Keratinocyte (primary cell): Measurements from ENCODE around the gene ECSCR. TPM values are rescaled to one million over a fixed set of nuclear protein-coding genes. Genes with fewer than 3 reads are reported as not detected.

ENCODE experiments used
- DNase-seq: peaks from one replicate; pipeline ENCODE4 v3.0.0-alpha.2; 2011; ENCODE audit warnings: low read depth, missing footprints, low spot score
- FAIRE-seq: peaks from 2 replicates; lab custom pipeline; 2011; peaks lifted over from hg19 to GRCh38; lab: Jason Lieb, UNC
- H2AFZ ChIP-seq: 2 replicates; pipeline ENCODE4 v1.6.0; 2012; ENCODE audit warnings: low read length, control low read depth, inconsistent platforms; ENCODE audit not compliant: control insufficient read depth
- H3K27ac ChIP-seq: 2 replicates; pipeline ENCODE4 v1.5.1; 2011; ENCODE audit warnings: low read length; ENCODE audit not compliant: control insufficient read depth, insufficient read depth
- H3K27me3 ChIP-seq: 3 replicates; pipeline ENCODE4 v1.6.0; 2011; ENCODE audit warnings: low read length; ENCODE audit not compliant: control insufficient read depth, insufficient read depth; ENCODE audit errors: extremely low read depth
- H3K36me3 ChIP-seq, 2 experiments: 2 replicates in 1 of 2; 3 replicates in 1 of 2; pipeline ENCODE4 v1.5.1; 2011; ENCODE audit warnings: low read length in 2 of 2, mild to moderate bottlenecking in 1 of 2; ENCODE audit not compliant: control insufficient read depth in 2 of 2, insufficient read depth in 2 of 2; ENCODE audit errors: extremely low read depth in 1 of 2
- H3K4me1 ChIP-seq: 3 replicates; pipeline ENCODE4 v1.5.1; 2011; ENCODE audit warnings: low read length; ENCODE audit not compliant: control insufficient read depth, insufficient read depth; ENCODE audit errors: extremely low read depth
- H3K4me2 ChIP-seq: 3 replicates; pipeline ENCODE4 v1.6.0; 2011; ENCODE audit warnings: low read depth, low read length; ENCODE audit not compliant: control insufficient read depth, insufficient read depth; ENCODE audit errors: extremely low read depth
- H3K4me3 ChIP-seq, 3 experiments: fragments of 200-600 bp in 1 of 3; sonication (generic) in 1 of 3; 2 replicates in 2 of 3; 3 replicates in 1 of 3; pipeline ENCODE4 v1.5.1; 2011 to 2016; ENCODE audit warnings: low read length in 3 of 3, mild to moderate bottlenecking in 3 of 3, control low read depth in 2 of 3, inconsistent platforms in 1 of 3, low read depth in 1 of 3, mixed read lengths in 1 of 3, mixed run types in 1 of 3, moderate library complexity in 1 of 3; ENCODE audit not compliant: control insufficient read depth in 2 of 3, insufficient read depth in 2 of 3; ENCODE audit errors: extremely low read depth in 1 of 3
- H3K79me2 ChIP-seq: 2 replicates; pipeline ENCODE4 v1.6.0; 2012; ENCODE audit warnings: low read length; ENCODE audit not compliant: control insufficient read depth, insufficient read depth
- H3K9ac ChIP-seq: 3 replicates; pipeline ENCODE4 v1.6.0; 2011; ENCODE audit warnings: low read length; ENCODE audit not compliant: control insufficient read depth, insufficient read depth; ENCODE audit errors: extremely low read depth
- H3K9me1 ChIP-seq: 3 replicates; pipeline ENCODE4 v1.6.0; 2011; ENCODE audit warnings: low read length; ENCODE audit not compliant: control insufficient read depth, insufficient read depth; ENCODE audit errors: extremely low read depth
- H3K9me3 ChIP-seq: 2 replicates; pipeline ENCODE4 v1.5.1; 2012; ENCODE audit warnings: low read depth, low read length; ENCODE audit not compliant: control insufficient read depth
- H4K20me1 ChIP-seq: 3 replicates; pipeline ENCODE4 v1.6.0; 2011; ENCODE audit warnings: low read length; ENCODE audit not compliant: control insufficient read depth, insufficient read depth; ENCODE audit errors: extremely low read depth
- EZH2 ChIP-seq: IDR thresholded peaks from one replicate; pipeline ENCODE4 v1.6.1; 2012; ENCODE audit warnings: inconsistent platforms, mild to moderate bottlenecking, low read length, moderate library complexity
- dilution Hi-C: fragments of 300-500 bp; cut with MboI; formaldehyde crosslinking; loops from one replicate; pipeline ENCODE4 v1.7.0; 2020; ENCODE audit warnings: low sequenced_read_pairs; ENCODE audit not compliant: extremely low pct_ligation_motif_present
- polyA plus RNA-seq, 5 experiments: library from polyadenylated mRNA; depleted of rRNA in 3 of 5; stranded (reverse) in 3 of 5; stranded (forward) in 1 of 5; unstranded in 1 of 5; fragments of >200 nt; gene quantifications; 1 replicate in 1 of 5; 2 replicates in 3 of 5; 3 replicates in 1 of 5; pipeline versions ENCODE4 v1.2.1 to v1.2.3, GENCODE V29; 2011 to 2012; ENCODE audit warnings: missing spikeins in 2 of 5, low read depth in 1 of 5, low replicate concordance in 1 of 5
- TF ChIP-seq, protein P1 (sequence below), 3 experiments: IDR thresholded peaks in 1 of 3; conservative IDR thresholded peaks in 1 of 3; optimal IDR thresholded peaks in 1 of 3; 2 replicates in 2 of 3; 3 replicates in 1 of 3; pipeline versions ENCODE3 to v1.5.1; 2011; ENCODE audit warnings: low read length in 3 of 3, mild to moderate bottlenecking in 3 of 3, moderate library complexity in 2 of 3, control low read depth in 1 of 3, inconsistent platforms in 1 of 3; ENCODE audit not compliant: insufficient read depth in 2 of 3; ENCODE audit errors: extremely low read depth in 1 of 3

ECSCR gene
- polyA plus RNA-seq, 1 donor (not counting 4 experiments of a cell fraction or from before 2014, with no cell fraction given) = not detected

- no peak overlapping the region for H3K4me2 ChIP-seq
- no peaks in the 10 kb centered on the region for H4K20me1 ChIP-seq
- H3K79me2 ChIP-seq = no peaks in the 10 kb centered on the region
- no peaks in the 10 kb centered on the region for H3K36me3 ChIP-seq
- H2AFZ ChIP-seq = no peak overlapping the region
- TF ChIP-seq, protein P1, sequence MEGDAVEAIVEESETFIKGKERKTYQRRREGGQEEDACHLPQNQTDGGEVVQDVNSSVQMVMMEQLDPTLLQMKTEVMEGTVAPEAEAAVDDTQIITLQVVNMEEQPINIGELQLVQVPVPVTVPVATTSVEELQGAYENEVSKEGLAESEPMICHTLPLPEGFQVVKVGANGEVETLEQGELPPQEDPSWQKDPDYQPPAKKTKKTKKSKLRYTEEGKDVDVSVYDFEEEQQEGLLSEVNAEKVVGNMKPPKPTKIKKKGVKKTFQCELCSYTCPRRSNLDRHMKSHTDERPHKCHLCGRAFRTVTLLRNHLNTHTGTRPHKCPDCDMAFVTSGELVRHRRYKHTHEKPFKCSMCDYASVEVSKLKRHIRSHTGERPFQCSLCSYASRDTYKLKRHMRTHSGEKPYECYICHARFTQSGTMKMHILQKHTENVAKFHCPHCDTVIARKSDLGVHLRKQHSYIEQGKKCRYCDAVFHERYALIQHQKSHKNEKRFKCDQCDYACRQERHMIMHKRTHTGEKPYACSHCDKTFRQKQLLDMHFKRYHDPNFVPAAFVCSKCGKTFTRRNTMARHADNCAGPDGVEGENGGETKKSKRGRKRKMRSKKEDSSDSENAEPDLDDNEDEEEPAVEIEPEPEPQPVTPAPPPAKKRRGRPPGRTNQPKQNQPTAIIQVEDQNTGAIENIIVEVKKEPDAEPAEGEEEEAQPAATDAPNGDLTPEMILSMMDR (optimal IDR thresholded peaks at IDR 0.05 in 1 of 3, IDR thresholded peaks at IDR 0.05 in 1 of 3, conservative IDR thresholded peaks at IDR 0.05 in 1 of 3; ENCODE audit: extremely low read depth in 1 of 3, insufficient read depth in 2 of 3, low read length in 3 of 3) = no peak
- no peak for TF ChIP-seq EZH2
- H3K4me1 ChIP-seq = peaks cover 10% of the 10 kb centered on the region
- H3K27me3 ChIP-seq = no peaks in the 10 kb centered on the region
- no peak overlapping the region for H3K4me3 ChIP-seq
- DNase-seq (no peak), FAIRE-seq (no peak)
- dilution Hi-C loops = no loop called here
- no peaks in the 10 kb centered on the region for H3K9me1 ChIP-seq
- no peak overlapping the region for H3K27ac ChIP-seq
- H3K9ac ChIP-seq = no peak overlapping the region
- H3K9me3 ChIP-seq = no peaks in the 10 kb centered on the region
These were observed 54.4 kb downstream of the ECSCR start for GRCh38 chr5:139408191-139408590.

DNA sequence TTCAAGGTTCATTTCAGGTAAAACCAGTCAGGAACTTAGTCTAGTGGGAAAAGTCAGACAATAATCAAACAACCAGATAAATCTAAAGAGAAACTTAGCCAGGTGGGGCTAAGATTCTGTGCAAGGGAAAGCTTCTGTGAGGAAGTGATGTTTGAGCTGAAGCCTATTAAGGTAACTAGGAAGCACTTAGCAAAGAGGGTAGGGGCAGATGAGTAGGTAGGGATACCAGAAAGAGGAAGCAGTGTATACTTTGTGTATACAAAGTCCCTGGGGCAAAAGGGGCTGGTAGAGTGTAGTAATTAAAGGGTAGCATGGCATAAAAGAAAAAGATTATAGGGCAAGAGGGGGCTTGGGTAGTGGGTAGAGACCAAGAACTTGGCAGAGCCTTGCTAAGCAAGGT, 55.0 kb downstream of the ECSCR start:
- no peak overlapping the region for H3K9ac ChIP-seq
- no peak overlapping the region for H3K27ac ChIP-seq
- no peak overlapping the region for H3K4me2 ChIP-seq
- no peaks in the 10 kb centered on the region for H3K79me2 ChIP-seq
- FAIRE-seq (no peak), DNase-seq (no peak)
- H2AFZ ChIP-seq = no peak overlapping the region
- no peak overlapping the region for H3K4me3 ChIP-seq
- peaks cover 14% of the 10 kb centered on the region for H3K4me1 ChIP-seq
- H3K9me1 ChIP-seq = no peaks in the 10 kb centered on the region
- TF ChIP-seq, protein P1 (optimal IDR thresholded peaks at IDR 0.05 in 1 of 3, IDR thresholded peaks at IDR 0.05 in 1 of 3, conservative IDR thresholded peaks at IDR 0.05 in 1 of 3; ENCODE audit: extremely low read depth in 1 of 3, insufficient read depth in 2 of 3, low read length in 3 of 3) = no peak
- no peak for TF ChIP-seq EZH2
- H3K27me3 ChIP-seq = no peaks in the 10 kb centered on the region
- no peaks in the 10 kb centered on the region for H4K20me1 ChIP-seq
- H3K9me3 ChIP-seq = no peaks in the 10 kb centered on the region
- dilution Hi-C loops = no loop called here
- H3K36me3 ChIP-seq = no peaks in the 10 kb centered on the region
